Smooth muscle cell (in vitro differentiated cells): ENCODE results near the gene PADI3. TPM values are rescaled to one million over a fixed set of nuclear protein-coding genes. Genes with fewer than 3 reads are reported as not detected.

Source experiments
- DNase-seq: peaks from one replicate; lab custom pipeline; 2025; ENCODE audit not compliant: unreplicated experiment; lab: John Stamatoyannopoulos, UW
- H2AFZ ChIP-seq: fragments of 200-600 bp; sonication (generic); 2 replicates; pipeline ENCODE4 v1.6.0; 2016; ENCODE audit warnings: antibody characterized with exemption, low read depth, mild to moderate bottlenecking
- H3F3A ChIP-seq: fragments of 200-600 bp; sonication (generic); 2 replicates; pipeline ENCODE4 v1.6.0; 2017; ENCODE audit warnings: antibody characterized with exemption, low read depth
- H3K27ac ChIP-seq: fragments of 200-600 bp; sonication (generic); 2 replicates; pipeline ENCODE4 v1.5.1; 2016; ENCODE audit warnings: low read depth, mild to moderate bottlenecking
- H3K27me3 ChIP-seq: fragments of 200-600 bp; sonication (generic); 2 replicates; pipeline ENCODE4 v1.6.1; 2016; ENCODE audit warnings: low read depth, mild to moderate bottlenecking
- H3K36me3 ChIP-seq: fragments of 200-600 bp; sonication (generic); 2 replicates; pipeline ENCODE4 v1.5.1; 2016; ENCODE audit warnings: low read depth
- H3K4me1 ChIP-seq: fragments of 200-600 bp; sonication (generic); 2 replicates; pipeline ENCODE4 v1.5.1; 2016; ENCODE audit warnings: low read depth
- H3K4me2 ChIP-seq: fragments of 200-600 bp; sonication (generic); 2 replicates; pipeline ENCODE4 v1.6.0; 2016; ENCODE audit warnings: mild to moderate bottlenecking
- H3K4me3 ChIP-seq: fragments of 200-600 bp; sonication (generic); 2 replicates; pipeline ENCODE4 v1.5.1; 2016; ENCODE audit warnings: mild to moderate bottlenecking
- H3K79me2 ChIP-seq: fragments of 200-600 bp; sonication (generic); 2 replicates; pipeline ENCODE4 v1.6.0; 2016; ENCODE audit warnings: low read depth, mild to moderate bottlenecking
- H3K9ac ChIP-seq: fragments of 200-600 bp; sonication (generic); 2 replicates; pipeline ENCODE4 v1.6.0; 2016; ENCODE audit warnings: low read depth
- H3K9me3 ChIP-seq: fragments of 200-600 bp; sonication (generic); replicated peaks from 2 replicates; pipeline ENCODE4 v1.5.1; 2016; ENCODE audit warnings: low read depth
- H4K20me1 ChIP-seq: fragments of 200-600 bp; sonication (generic); 2 replicates; pipeline ENCODE4 v1.6.0; 2016; ENCODE audit warnings: low read depth
- CTCF ChIP-seq: fragments of 200-600 bp; sonication (generic); IDR thresholded peaks from 2 replicates; pipeline ENCODE4 v1.5.1; 2017; ENCODE audit warnings: borderline replicate concordance, mild to moderate bottlenecking, antibody characterized with exemption; ENCODE audit not compliant: insufficient read depth, poor library complexity, severe bottlenecking
- WGBS: methylation state at CpG from one replicate; pipeline ENCODE4 v1.1.7; 2016; ENCODE audit warnings: low lambda C conversion rate; 5-methylcytosine and 5-hydroxymethylcytosine counted together
- polyA plus RNA-seq: library from polyadenylated mRNA; unstranded; fragments of >200 nt; fragmentation: Nextera tagmentation; extraction: Ambion mirVana; gene quantifications from 2 replicates; pipeline ENCODE4 v1.2.1, GENCODE V29; 2016
- total RNA-seq: library from RNA; depleted of rRNA; stranded (reverse); fragments of >200 nt; gene quantifications from 2 replicates; pipeline ENCODE4 v1.2.3, GENCODE V29; 2014

PADI3 gene
- total and polyA plus RNA-seq, 2 experiments from 2014 or later, result not detected

- H4K20me1 ChIP-seq, result no peaks in the 10 kb centered on the region
Measured at GRCh38 chr1:17244821-17245740, 3.8 kb upstream of the PADI3 start.

GRCh38 chr1:17245816-17246325, 3.0 kb upstream of the PADI3 start:
- Histone ChIP-seq H3K4me3 (no peak overlapping the region), H3K36me3 (no peaks in the 10 kb centered on the region), H2AFZ (no peak overlapping the region), H3F3A (no peaks in the 10 kb centered on the region), H3K4me1 (peaks cover 13% of the 10 kb centered on the region), H3K79me2 (no peaks in the 10 kb centered on the region), H3K4me2 (peak overlapping the region; percentile 28), H4K20me1 (no peaks in the 10 kb centered on the region), H3K27me3 (no peaks in the 10 kb centered on the region), H3K9me3 (no peaks in the 10 kb centered on the region), H3K27ac (no peak overlapping the region), H3K9ac (no peak overlapping the region)
- no peak for DNase-seq
- 76% methylated on average over 7 of the region's 7 CpGs for WGBS
- TF ChIP-seq CTCF, result no peak

More at GRCh38 chr1:17244821-17245740, 3.8 kb upstream of the PADI3 start:
- Histone ChIP-seq H3K79me2 (no peaks in the 10 kb centered on the region), H3K4me1 (peaks cover 13% of the 10 kb centered on the region), H3K9me3 (no peaks in the 10 kb centered on the region), H3K27me3 (no peaks in the 10 kb centered on the region), H3K27ac (no peak overlapping the region), H2AFZ (no peak overlapping the region), H3K4me3 (no peak overlapping the region), H3K9ac (no peak overlapping the region), H3K4me2 (peak overlapping the region; percentile 28), H3F3A (no peaks in the 10 kb centered on the region), H3K36me3 (no peaks in the 10 kb centered on the region)
- WGBS, result 55% methylated on average over 14 of the region's 14 CpGs
- no peak for TF ChIP-seq CTCF
- no peak for DNase-seq

- no peaks in the 10 kb centered on the region for H3K27me3 ChIP-seq
- no peak overlapping the region for H3K4me3 ChIP-seq
- no peaks in the 10 kb centered on the region for H4K20me1 ChIP-seq
- no peak overlapping the region for H3K4me2 ChIP-seq
- peaks cover 13% of the 10 kb centered on the region for H3K4me1 ChIP-seq
- WGBS, result 85% methylated on average over 2 of the region's 2 CpGs
- no peaks in the 10 kb centered on the region for H3K79me2 ChIP-seq
- no peak overlapping the region for H3K9ac ChIP-seq
- H3K36me3 ChIP-seq, result no peaks in the 10 kb centered on the region
- H3F3A ChIP-seq, result no peaks in the 10 kb centered on the region
- no peak for DNase-seq
- no peak overlapping the region for H2AFZ ChIP-seq
- no peak for TF ChIP-seq CTCF
- H3K27ac ChIP-seq, result no peak overlapping the region
- H3K9me3 ChIP-seq, result no peaks in the 10 kb centered on the region
Measured at GRCh38 chr1:17246971-17247370, 1.9 kb upstream of the PADI3 start.
